ENCODE measurements around the gene ALDH3B2. TPM values are rescaled to one million over a fixed set of nuclear protein-coding genes. Genes with fewer than 3 reads are reported as not detected.
"Not testable (repeated sequence)": the region's sequence is repeated elsewhere in the genome, so short reads cannot be mapped to it uniquely, and the experiment has no call there.

ALDH3B2 gene
- total RNA-seq, 4 donors from 2014 or later = 1.2 TPM; not detected in 3

- Histone ChIP-seq H3K27me3 (no peaks in the 10 kb centered on the region), H3K36me3 (no peaks in the 10 kb centered on the region), H3K4me3 (no peak overlapping the region), H3K4me1 (no peaks in the 10 kb centered on the region), H3K9me3 (no peaks in the 10 kb centered on the region), H3K27ac (no peak overlapping the region)
- TF ChIP-seq CTCF (IDR thresholded peaks at IDR 0.05) (no peak), POLR2A (IDR thresholded peaks at IDR 0.05) (no peak)
- DNase-seq = no peak
- intact Hi-C loops (cut with DNase I; ENCODE audit: low total_unique reads) = no loop called here
These were observed 30.8 kb upstream of the ALDH3B2 start for GRCh38 chr11:67705264-67705663.

GRCh38 chr11:67704524-67704923, 30.1 kb upstream of the ALDH3B2 start:
- Histone ChIP-seq H3K36me3 (no peaks in the 10 kb centered on the region), H3K27ac (no peak overlapping the region), H3K4me1 (no peaks in the 10 kb centered on the region), H3K4me3 (no peak overlapping the region), H3K9me3 (no peaks in the 10 kb centered on the region), H3K27me3 (peaks cover 0 to under 1% of the 10 kb centered on the region in 2 donors)
- DNase-seq = no peak
- intact Hi-C loops (cut with DNase I; ENCODE audit: low total_unique reads) = no loop called here
- TF ChIP-seq CTCF (IDR thresholded peaks at IDR 0.05) (no peak), POLR2A (IDR thresholded peaks at IDR 0.05) (no peak)

GRCh38 chr11:67703709-67704108, 29.3 kb upstream of the ALDH3B2 start:
- H3K4me1 ChIP-seq; DNase-seq; intact Hi-C loops (cut with DNase I; ENCODE audit: low total_unique reads); H3K4me3 ChIP-seq; H3K27ac ChIP-seq; H3K36me3 ChIP-seq; H3K27me3 ChIP-seq; H3K9me3 ChIP-seq: not testable (repeated sequence)

- H3K4me1 ChIP-seq = no peaks in the 10 kb centered on the region
- TF ChIP-seq POLR2A (IDR thresholded peaks at IDR 0.05) (no peak), CTCF (IDR thresholded peaks at IDR 0.05) (no peak)
These were observed 26.3 kb upstream of the ALDH3B2 start for GRCh38 chr11:67700548-67701262.

GRCh38 chr11:67700141-67700540, 25.7 kb upstream of the ALDH3B2 start:
- no peak for DNase-seq
- intact Hi-C loops (cut with DNase I; ENCODE audit: low total_unique reads) = no loop called here
- Histone ChIP-seq H3K36me3 (no peaks in the 10 kb centered on the region), H3K27ac (no peak overlapping the region), H3K27me3 (peaks cover 0 to 3% of the 10 kb centered on the region in 2 donors), H3K4me3 (no peak overlapping the region), H3K4me1 (no peaks in the 10 kb centered on the region), H3K9me3 (no peaks in the 10 kb centered on the region)
- TF ChIP-seq CTCF (IDR thresholded peaks at IDR 0.05) (no peak), POLR2A (IDR thresholded peaks at IDR 0.05) (no peak)

More at GRCh38 chr11:67700548-67701262, 26.3 kb upstream of the ALDH3B2 start:
- Histone ChIP-seq H3K4me3 (no peak overlapping the region), H3K9me3 (no peaks in the 10 kb centered on the region), H3K36me3 (no peaks in the 10 kb centered on the region), H3K27ac (no peak overlapping the region), H3K27me3 (peaks cover 0 to 3% of the 10 kb centered on the region in 2 donors)
- intact Hi-C loops (cut with DNase I; ENCODE audit: low total_unique reads) = no loop called here
- no peak for DNase-seq

Data from uterus (tissue), 4 donors.